Brain microvascular endothelial cell (primary cell): Measurements from ENCODE around the gene ANKS6.

Source experiments
- DNase-seq: peaks from one replicate; pipeline ENCODE4 v3.0.0-alpha.2; 2020
- H3K27ac ChIP-seq: fragments of 250-450 bp; sonication (Bioruptor Pico); 2 replicates; pipeline ENCODE4 v1.5.1; 2020; ENCODE audit warnings: mild to moderate bottlenecking, moderate library complexity
- H3K27me3 ChIP-seq: fragments of 250-450 bp; sonication (Bioruptor Pico); replicated peaks from 2 replicates; pipeline ENCODE4 v1.5.1; 2020; ENCODE audit warnings: mild to moderate bottlenecking
- H3K36me3 ChIP-seq: fragments of 250-450 bp; sonication (Bioruptor Pico); replicated peaks from 2 replicates; pipeline ENCODE4 v1.5.1; 2020; ENCODE audit warnings: mild to moderate bottlenecking
- H3K4me3 ChIP-seq: 2 replicates; pipeline ENCODE4 v1.5.1; 2011; ENCODE audit warnings: low read depth, mild to moderate bottlenecking, control low read depth, low read length, moderate library complexity
- in situ Hi-C: cut with HindIII; loops from 2 replicates; pipeline ENCODE4 v1.10.0; 2017; ENCODE audit warnings: low sequenced_read_pairs, low pct_ligation_motif_present
- TF ChIP-seq, protein P1 (sequence below): IDR thresholded peaks from 2 replicates; pipeline ENCODE4 v1.5.1; 2011; ENCODE audit warnings: low read depth, mild to moderate bottlenecking, moderate library complexity, low read length, control low read depth, inconsistent platforms; ENCODE audit errors: missing control alignments

Gene ANKS6

DNA sequence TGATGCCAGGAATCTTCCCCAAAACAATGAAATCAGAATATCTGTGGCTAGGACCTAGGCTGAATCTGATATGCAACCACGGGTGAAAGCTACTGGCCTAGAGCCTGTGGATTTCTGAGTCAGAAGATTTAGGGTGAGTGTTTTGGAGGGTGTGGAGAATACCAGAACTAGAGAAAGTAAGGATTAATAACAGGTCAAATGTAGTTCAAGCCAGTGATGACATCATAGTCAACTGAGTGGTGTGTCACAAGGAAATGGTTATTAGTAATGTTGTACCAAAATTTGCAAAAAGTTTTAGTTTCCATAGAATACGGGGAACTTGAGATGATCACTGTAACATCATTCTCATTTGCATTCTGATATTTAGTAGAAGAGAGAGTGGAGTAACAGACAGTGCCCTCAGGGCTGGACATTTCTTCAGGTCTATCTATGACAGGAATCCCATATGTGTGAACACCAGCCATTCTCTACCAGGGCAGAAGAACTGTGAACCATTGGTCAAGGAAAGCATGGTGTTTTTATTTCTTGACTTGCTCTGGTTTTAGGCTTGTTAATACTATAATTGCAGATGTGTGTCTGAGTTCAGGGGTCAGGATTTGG lies 14.8 kb upstream of the ANKS6 start:
- peak; percentile 84 for DNase-seq
- in situ Hi-C loops, result no loop called here
- TF ChIP-seq, protein P1, sequence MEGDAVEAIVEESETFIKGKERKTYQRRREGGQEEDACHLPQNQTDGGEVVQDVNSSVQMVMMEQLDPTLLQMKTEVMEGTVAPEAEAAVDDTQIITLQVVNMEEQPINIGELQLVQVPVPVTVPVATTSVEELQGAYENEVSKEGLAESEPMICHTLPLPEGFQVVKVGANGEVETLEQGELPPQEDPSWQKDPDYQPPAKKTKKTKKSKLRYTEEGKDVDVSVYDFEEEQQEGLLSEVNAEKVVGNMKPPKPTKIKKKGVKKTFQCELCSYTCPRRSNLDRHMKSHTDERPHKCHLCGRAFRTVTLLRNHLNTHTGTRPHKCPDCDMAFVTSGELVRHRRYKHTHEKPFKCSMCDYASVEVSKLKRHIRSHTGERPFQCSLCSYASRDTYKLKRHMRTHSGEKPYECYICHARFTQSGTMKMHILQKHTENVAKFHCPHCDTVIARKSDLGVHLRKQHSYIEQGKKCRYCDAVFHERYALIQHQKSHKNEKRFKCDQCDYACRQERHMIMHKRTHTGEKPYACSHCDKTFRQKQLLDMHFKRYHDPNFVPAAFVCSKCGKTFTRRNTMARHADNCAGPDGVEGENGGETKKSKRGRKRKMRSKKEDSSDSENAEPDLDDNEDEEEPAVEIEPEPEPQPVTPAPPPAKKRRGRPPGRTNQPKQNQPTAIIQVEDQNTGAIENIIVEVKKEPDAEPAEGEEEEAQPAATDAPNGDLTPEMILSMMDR, result no peak
- Histone ChIP-seq H3K27ac (peak overlapping the region; percentile 66), H3K36me3 (no peaks in the 10 kb centered on the region), H3K4me3 (no peak overlapping the region), H3K27me3 (no peaks in the 10 kb centered on the region)

DNA sequence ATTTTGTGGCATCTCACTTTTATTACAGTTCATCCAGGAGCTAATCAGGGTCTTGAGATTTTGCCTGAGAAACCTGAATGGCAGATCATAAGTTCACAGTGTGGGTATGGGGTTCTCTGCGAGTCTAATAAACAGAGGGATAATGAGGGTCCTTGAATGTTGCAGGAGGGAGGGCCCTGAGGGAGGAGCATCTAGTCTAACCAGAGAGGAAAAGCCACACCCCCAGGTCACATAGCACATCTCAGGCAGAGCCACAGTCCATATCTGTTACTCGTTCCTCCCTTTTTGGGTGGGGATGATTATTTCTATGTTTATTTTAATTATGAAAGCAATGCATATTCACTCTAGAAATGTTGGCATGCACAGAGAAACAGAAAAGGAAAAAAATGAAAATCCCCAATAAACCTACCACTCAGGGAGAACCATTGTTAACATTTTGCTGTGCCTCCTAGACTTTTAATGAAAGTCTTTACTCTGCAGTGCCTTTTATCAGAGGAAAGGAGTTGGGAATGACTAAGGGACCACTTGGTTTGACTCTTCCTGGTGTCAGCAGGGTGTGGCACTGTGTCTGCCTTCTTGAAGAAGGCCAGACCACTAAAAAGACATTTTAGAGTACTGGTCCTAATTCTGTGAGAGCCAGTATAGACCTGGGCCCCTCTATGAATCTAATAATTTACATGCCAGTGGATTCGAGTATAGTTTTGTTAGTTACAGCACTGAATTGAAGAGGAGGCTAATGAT lies 13.9 kb upstream of the ANKS6 start:
- no peak overlapping the region for H3K4me3 ChIP-seq
- no peaks in the 10 kb centered on the region for H3K36me3 ChIP-seq
- TF ChIP-seq, protein P1, result no peak
- peak; percentile 22 for DNase-seq
- H3K27ac ChIP-seq, result peak overlapping the region; percentile 66
- H3K27me3 ChIP-seq, result no peaks in the 10 kb centered on the region
- in situ Hi-C loops, result no loop called here

DNA sequence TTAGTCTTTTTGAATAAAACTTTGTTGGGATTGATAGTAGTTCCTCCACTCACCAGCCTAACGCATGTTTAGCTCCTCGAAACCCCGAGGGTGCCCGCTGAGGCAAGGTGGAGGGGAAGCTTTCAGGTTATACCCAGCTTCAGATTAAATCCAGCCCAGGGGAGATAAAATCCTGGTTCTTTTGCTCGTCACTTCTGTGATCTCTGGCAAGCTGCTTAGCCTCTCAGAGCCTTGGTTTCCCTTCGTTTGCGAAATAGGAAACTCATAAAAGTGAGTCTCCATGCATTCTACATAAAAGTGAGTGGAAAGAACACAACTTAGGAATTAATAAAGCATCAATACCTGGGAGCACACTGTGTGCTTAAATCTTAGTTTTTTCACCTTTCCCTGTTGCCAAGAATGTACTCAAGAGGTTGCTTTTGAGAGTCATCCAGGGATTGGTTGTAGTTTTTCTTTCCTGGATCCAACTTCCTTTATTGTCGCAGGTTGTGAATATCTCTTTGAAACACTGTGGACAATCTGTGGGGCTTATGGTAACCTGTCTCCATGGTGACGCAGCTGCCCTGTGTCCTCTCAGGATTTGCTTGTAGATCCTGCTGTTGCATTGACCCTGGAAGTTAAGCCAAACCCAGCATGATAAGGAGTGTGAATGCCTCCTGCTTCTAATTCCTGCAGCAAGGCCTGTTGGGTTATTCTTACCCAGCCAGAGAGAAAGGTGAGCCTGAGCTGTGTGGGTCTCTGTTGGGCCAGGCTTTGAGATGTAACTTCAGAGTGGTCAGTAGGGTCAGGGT lies 13.2 kb upstream of the ANKS6 start:
- TF ChIP-seq, protein P1, result no peak
- in situ Hi-C loops, result no loop called here
- Histone ChIP-seq H3K36me3 (no peaks in the 10 kb centered on the region), H3K27me3 (no peaks in the 10 kb centered on the region), H3K27ac (peak overlapping the region; percentile 66), H3K4me3 (no peak overlapping the region)
- DNase-seq, result peak; percentile 26

DNA sequence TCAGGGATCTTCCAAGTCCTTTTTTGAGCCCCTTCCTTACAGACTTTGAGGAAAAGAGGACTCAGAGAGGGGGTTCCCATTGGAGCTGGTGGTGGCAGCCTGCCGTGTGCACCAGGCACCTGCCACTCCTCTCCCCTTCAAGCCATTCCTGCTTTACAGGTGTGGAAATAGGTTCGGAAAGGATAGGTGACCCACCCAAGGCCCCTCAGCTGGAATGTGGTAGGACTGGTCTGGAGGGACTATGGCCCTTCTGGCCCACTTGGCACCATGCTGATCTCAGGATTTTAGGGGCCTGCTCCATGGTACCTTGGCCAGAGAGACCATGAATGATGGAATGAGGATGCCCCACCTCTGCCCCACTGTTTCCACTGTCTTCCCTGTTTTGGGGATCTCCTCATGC lies 12.5 kb upstream of the ANKS6 start:
- DNase-seq, result no peak
- Histone ChIP-seq H3K36me3 (no peaks in the 10 kb centered on the region), H3K27me3 (no peaks in the 10 kb centered on the region), H3K4me3 (no peak overlapping the region), H3K27ac (no peak overlapping the region)
- TF ChIP-seq, protein P1, result no peak
- in situ Hi-C loops, result no loop called here

DNA sequence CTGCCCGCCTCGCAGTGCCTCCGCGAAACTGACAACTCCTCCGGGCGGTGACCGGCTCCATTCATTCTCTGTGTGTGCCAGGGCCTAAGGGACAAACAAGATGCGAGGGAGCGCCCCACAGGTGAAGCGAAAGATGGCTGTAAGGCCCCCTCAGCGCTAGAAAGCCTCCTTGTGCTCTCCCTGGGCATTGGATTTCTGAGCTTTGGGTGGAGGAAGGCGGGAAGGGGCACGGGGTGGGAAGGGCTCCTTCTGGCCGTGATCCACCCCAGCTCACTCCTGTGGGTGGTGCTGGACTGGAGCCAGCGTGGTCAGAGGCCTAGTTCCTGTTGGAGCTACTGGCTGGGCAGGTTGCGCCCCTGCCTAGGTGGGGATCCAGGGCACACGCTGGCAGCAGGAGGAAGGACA lies 12.1 kb upstream of the ANKS6 start:
- in situ Hi-C loops, result no loop called here

More for the DNA sequence above, 12.1 kb upstream of the ANKS6 start:
- no peak overlapping the region for H3K27ac ChIP-seq
- no peaks in the 10 kb centered on the region for H3K36me3 ChIP-seq
- TF ChIP-seq, protein P1, result no peak
- DNase-seq, result no peak
- H3K27me3 ChIP-seq, result no peaks in the 10 kb centered on the region
- H3K4me3 ChIP-seq, result peak overlapping the region; percentile 61
